HCT116 (cell line): Measurements from ENCODE around the gene FAM151A. TPM values are rescaled to one million over a fixed set of nuclear protein-coding genes. Genes with fewer than 3 reads are reported as not detected.

ENCODE experiments used
- ATAC-seq: fragments of 200-7000 bp; cut with Tn5 transposase; 2 replicates; pipeline ENCODE4 v1.9.1; 2020; ENCODE audit warnings: mild to moderate bottlenecking, moderate library complexity
- BruUV-seq: library from RNA; stranded (reverse); fragments of 400-500 nt; replicated peaks from 2 replicates; lab custom pipeline; 2021; lab: Mats Ljungman, UMichigan
- CTCF ChIA-PET: fragments of 300-600 bp; sonication (Branson Sonifier 250); formaldehyde crosslinking; loops from one replicate; lab custom pipeline; 2021; ENCODE audit warnings: antibody characterized with exemption; lab: Charles Lee
- POLR2A ChIA-PET: fragments of 300-600, 350-600 bp; sonication (Branson Sonifier 250); formaldehyde crosslinking; loops from one replicate; lab custom pipeline; 2021; ENCODE audit warnings: antibody characterized with exemption; lab: Charles Lee
- RAD21 ChIA-PET, 2 experiments: fragments of 300-600 bp; sonication (Branson Sonifier 250); formaldehyde crosslinking; loops; one replicate each; lab custom pipeline; 2023; ENCODE audit warnings: low total read pairs in 2 of 2; ENCODE audit not compliant: uncharacterized antibody in 2 of 2, unreplicated experiment in 2 of 2, low non-redundant PET in 1 of 2; lab: Charles Lee
- DNase-seq: peaks from one replicate; pipeline ENCODE4 v3.0.0-alpha.2; 2010; ENCODE audit warnings: low read depth, low spot score
- H2AFZ ChIP-seq: fragments of 200-600 bp; shearing (Covaris generic), sonication (generic); 2 replicates; pipeline ENCODE4 v1.6.1; 2017; ENCODE audit warnings: low read depth, mixed run types, mixed read lengths, antibody characterized with exemption, low read length; ENCODE audit not compliant: poor library complexity, severe bottlenecking
- H3K27ac ChIP-seq: 2 replicates; pipeline ENCODE4 v1.5.1; 2012; ENCODE audit warnings: low read depth, low read length
- H3K27me3 ChIP-seq: fragments of 200-600 bp; sonication (generic); 2 replicates; pipeline ENCODE4 v1.6.1; 2016; ENCODE audit warnings: mixed run types, low read length, mixed read lengths; ENCODE audit not compliant: insufficient read depth
- H3K36me3 ChIP-seq, 2 experiments: fragments of 200-500 bp in 1 of 2; fragments of 200-600 bp in 1 of 2; sonication (Bioruptor generic) in 1 of 2; sonication (generic) in 1 of 2; 2 replicates each; pipeline versions ENCODE4 v1.5.1 to v1.6.1; 2014 to 2016; ENCODE audit warnings: low read length in 2 of 2, inconsistent platforms in 1 of 2, mixed read lengths in 1 of 2, mixed run types in 1 of 2; ENCODE audit not compliant: insufficient read depth in 2 of 2, control insufficient read depth in 1 of 2
- H3K4me1 ChIP-seq, 2 experiments: fragments of 200-600 bp in 1 of 2; sonication (generic) in 1 of 2; 2 replicates each; pipeline versions ENCODE4 v1.5.1 to v1.6.1; 2012 to 2017; ENCODE audit warnings: low read length in 2 of 2, inconsistent platforms in 1 of 2, mild to moderate bottlenecking in 1 of 2, mixed read lengths in 1 of 2, mixed run types in 1 of 2, moderate library complexity in 1 of 2; ENCODE audit not compliant: insufficient read depth in 2 of 2, control insufficient read depth in 1 of 2
- H3K4me2 ChIP-seq: fragments of 200-600 bp; sonication (generic); 2 replicates; pipeline ENCODE4 v1.6.1; 2017; ENCODE audit warnings: mixed run types, low read length, mixed read lengths
- H3K4me3 ChIP-seq, 2 experiments: fragments of 200-600 bp in 1 of 2; sonication (generic) in 1 of 2; replicated peaks in 1 of 2; 2 replicates each; pipeline ENCODE4 v1.5.1; 2011 to 2016; ENCODE audit warnings: low read length in 2 of 2, control low read depth in 1 of 2, low read depth in 1 of 2, mild to moderate bottlenecking in 1 of 2, mixed read lengths in 1 of 2, mixed run types in 1 of 2
- H3K79me2 ChIP-seq: fragments of 200-600 bp; sonication (generic); 2 replicates; pipeline ENCODE4 v1.6.1; 2017; ENCODE audit warnings: mild to moderate bottlenecking, mixed run types, low read length, moderate library complexity, mixed read lengths; ENCODE audit not compliant: insufficient read depth
- H3K9ac ChIP-seq: fragments of 200-600 bp; sonication (generic); 2 replicates; pipeline ENCODE4 v1.6.1; 2016; ENCODE audit warnings: low read length, mixed read lengths
- H3K9me2 ChIP-seq: fragments of 200-600 bp; sonication (generic), shearing (Covaris generic); 2 replicates; pipeline ENCODE4 v1.6.1; 2017; ENCODE audit warnings: mixed run types, mild to moderate bottlenecking, moderate library complexity; ENCODE audit not compliant: insufficient read depth
- H3K9me3 ChIP-seq, 2 experiments: fragments of 200-500 bp in 1 of 2; fragments of 200-600 bp in 1 of 2; sonication (Bioruptor generic) in 1 of 2; sonication (generic) in 1 of 2; 2 replicates each; pipeline ENCODE4 v1.6.1; 2014 to 2017; ENCODE audit warnings: low read length in 2 of 2, mixed read lengths in 2 of 2, inconsistent platforms in 1 of 2, low read depth in 1 of 2, mild to moderate bottlenecking in 1 of 2, mixed run types in 1 of 2, moderate library complexity in 1 of 2; ENCODE audit not compliant: control insufficient read depth in 1 of 2, insufficient read depth in 1 of 2
- H4K20me1 ChIP-seq: fragments of 200-600 bp; sonication (generic), shearing (Covaris generic); 2 replicates; pipeline ENCODE4 v1.6.1; 2017; ENCODE audit warnings: mixed run types, mild to moderate bottlenecking, moderate library complexity; ENCODE audit not compliant: insufficient read depth
- CBX3 ChIP-seq: IDR thresholded peaks from 2 replicates; pipeline ENCODE4 v1.6.1; 2012; ENCODE audit warnings: low read depth
- CEBPB ChIP-seq: IDR thresholded peaks from 2 replicates; pipeline ENCODE4 v1.6.1; 2012; ENCODE audit warnings: low read depth
- EGR1 ChIP-seq: IDR thresholded peaks from 2 replicates; pipeline ENCODE4 v1.6.1; 2012; ENCODE audit warnings: low read depth
- ELF1 ChIP-seq: IDR thresholded peaks from 2 replicates; pipeline ENCODE4 v1.6.1; 2012; ENCODE audit warnings: low read depth, borderline replicate concordance
- EZH2phosphoT487 ChIP-seq: fragments of 200-600 bp; IDR thresholded peaks from 2 replicates; pipeline ENCODE4 v1.6.1; 2018; ENCODE audit warnings: antibody characterized with exemption, borderline replicate concordance
- FOSL1 ChIP-seq: IDR thresholded peaks from 2 replicates; pipeline ENCODE4 v1.6.1; 2012; ENCODE audit warnings: low read depth
- POLR2A ChIP-seq: IDR thresholded peaks from 2 replicates; pipeline ENCODE4 v1.7.0; 2011; ENCODE audit warnings: borderline replicate concordance; ENCODE audit not compliant: insufficient read depth, insufficient read length; ENCODE audit errors: extremely low read depth
- POLR2AphosphoS5 ChIP-seq: IDR thresholded peaks from 2 replicates; pipeline ENCODE4 v1.6.1; 2011; ENCODE audit warnings: mild to moderate bottlenecking, low read depth, low read length, moderate library complexity
- RAD21 ChIP-seq: IDR thresholded peaks from 2 replicates; pipeline ENCODE4 v1.6.1; 2012; ENCODE audit warnings: low read depth, mild to moderate bottlenecking
- SIN3A ChIP-seq: IDR thresholded peaks from 2 replicates; pipeline ENCODE4 v1.6.1; 2012; ENCODE audit warnings: low read depth
- SRF ChIP-seq: IDR thresholded peaks from 2 replicates; pipeline ENCODE4 v1.6.1; 2012; ENCODE audit warnings: low read depth
- TCF7L2 ChIP-seq: IDR thresholded peaks from 2 replicates; pipeline ENCODE4 v1.7.0; 2011; ENCODE audit warnings: borderline replicate concordance, inconsistent platforms; ENCODE audit not compliant: insufficient read depth, insufficient read length; ENCODE audit errors: extremely low read depth
- ZFX ChIP-seq: fragments of 450-650 bp; IDR thresholded peaks from 2 replicates; pipeline ENCODE4 v1.6.1; 2017
- ZNF274 ChIP-seq: fragments of 200-500 bp; sonication (Bioruptor generic); IDR thresholded peaks from 2 replicates; pipeline ENCODE4 v1.6.1; 2014; ENCODE audit warnings: mild to moderate bottlenecking, low read depth, low read length, inconsistent platforms
- intact Hi-C: fragments of 100-400 bp; cut with micrococcal nuclease; formaldehyde crosslinking; loops from 2 replicates; pipeline ENCODE4 v1.10.0; 2022
- total RNA-seq: library from RNA; stranded (reverse); gene quantifications from one replicate; pipeline ENCODE4 v1.2.1, GENCODE V29; 2021; ENCODE audit not compliant: unreplicated experiment
- TF ChIP-seq, protein P1 (sequence below): IDR thresholded peaks from 2 replicates; pipeline ENCODE4 v1.6.1; 2012
- TF ChIP-seq, protein P2 (sequence below): IDR thresholded peaks from 2 replicates; pipeline ENCODE4 v1.6.1; 2011; ENCODE audit warnings: mild to moderate bottlenecking, low read length, moderate library complexity; ENCODE audit not compliant: insufficient replicate concordance; ENCODE audit errors: extremely low read depth
- TF ChIP-seq, protein P3 (sequence below): IDR thresholded peaks from 2 replicates; pipeline ENCODE4 v1.6.1; 2012; ENCODE audit warnings: low read depth

The FAM151A gene
- total RNA-seq, 1 experiment from 2014 or later = not detected

DNA sequence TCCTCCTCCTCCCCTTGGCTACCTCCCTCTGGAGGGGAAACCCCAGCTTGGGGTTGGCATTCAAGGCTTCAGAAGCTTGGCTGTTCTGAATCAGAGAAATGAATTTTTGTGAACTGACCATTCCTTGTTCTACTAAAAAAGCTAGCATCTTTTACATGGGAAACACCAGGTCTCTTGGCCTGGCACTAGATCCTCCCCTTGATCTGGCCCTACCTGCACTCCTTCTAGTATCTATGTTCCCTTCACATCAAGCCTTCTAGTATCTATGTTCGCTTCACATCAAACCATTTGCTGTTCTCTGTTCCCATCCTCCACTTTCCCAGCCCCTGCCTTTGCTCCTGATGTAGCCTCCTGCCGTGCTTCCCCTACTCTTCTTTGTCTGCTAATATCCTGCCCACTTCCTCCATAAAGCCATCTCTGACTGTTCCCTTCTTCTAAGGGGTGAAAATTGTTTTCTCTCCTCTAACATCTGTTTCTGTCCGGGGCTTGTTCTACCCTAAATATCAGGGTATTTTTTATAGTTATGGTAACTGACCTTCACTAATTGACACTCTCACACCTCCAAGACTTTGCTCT is 25.8 kb downstream of the FAM151A start:
- BruUV-seq = no TSS peak
- no peaks in the 10 kb centered on the region for H3K27me3 ChIP-seq
- H3K9me3 ChIP-seq = no peaks in the 10 kb centered on the region
- CTCF ChIA-PET = no interaction called here
- peaks cover 3 to 9% of the 10 kb centered on the region in 2 experiments; a peak in 3 of 4 replicates for H3K36me3 ChIP-seq
- POLR2A ChIA-PET = no interaction called here
- no peaks in the 10 kb centered on the region for H3K79me2 ChIP-seq
- RAD21 ChIA-PET = no interaction called here
- H3K9ac ChIP-seq = no peak overlapping the region
- intact Hi-C loops = no loop called here
- H2AFZ ChIP-seq = no peak overlapping the region
- H3K9me2 ChIP-seq = no peaks in the 10 kb centered on the region
- H3K4me1 ChIP-seq = no peaks in the 10 kb centered on the region
- no peak for DNase-seq
- no peaks in the 10 kb centered on the region for H4K20me1 ChIP-seq
- no peak overlapping the region for H3K4me2 ChIP-seq
- ATAC-seq = no peak
- no peak overlapping the region for H3K4me3 ChIP-seq
- TF ChIP-seq TCF7L2 (no peak), FOSL1 (no peak), POLR2AphosphoS5 (no peak), EGR1 (no peak), EZH2phosphoT487 (no peak), ELF1 (no peak), CBX3 (no peak), SIN3A (no peak), SRF (no peak), RAD21 (no peak), POLR2A (no peak), ZFX (no peak), ZNF274 (no peak), CEBPB (no peak)
- TF ChIP-seq, protein P1, sequence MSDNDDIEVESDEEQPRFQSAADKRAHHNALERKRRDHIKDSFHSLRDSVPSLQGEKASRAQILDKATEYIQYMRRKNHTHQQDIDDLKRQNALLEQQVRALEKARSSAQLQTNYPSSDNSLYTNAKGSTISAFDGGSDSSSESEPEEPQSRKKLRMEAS = no peak
- TF ChIP-seq, protein P2, sequence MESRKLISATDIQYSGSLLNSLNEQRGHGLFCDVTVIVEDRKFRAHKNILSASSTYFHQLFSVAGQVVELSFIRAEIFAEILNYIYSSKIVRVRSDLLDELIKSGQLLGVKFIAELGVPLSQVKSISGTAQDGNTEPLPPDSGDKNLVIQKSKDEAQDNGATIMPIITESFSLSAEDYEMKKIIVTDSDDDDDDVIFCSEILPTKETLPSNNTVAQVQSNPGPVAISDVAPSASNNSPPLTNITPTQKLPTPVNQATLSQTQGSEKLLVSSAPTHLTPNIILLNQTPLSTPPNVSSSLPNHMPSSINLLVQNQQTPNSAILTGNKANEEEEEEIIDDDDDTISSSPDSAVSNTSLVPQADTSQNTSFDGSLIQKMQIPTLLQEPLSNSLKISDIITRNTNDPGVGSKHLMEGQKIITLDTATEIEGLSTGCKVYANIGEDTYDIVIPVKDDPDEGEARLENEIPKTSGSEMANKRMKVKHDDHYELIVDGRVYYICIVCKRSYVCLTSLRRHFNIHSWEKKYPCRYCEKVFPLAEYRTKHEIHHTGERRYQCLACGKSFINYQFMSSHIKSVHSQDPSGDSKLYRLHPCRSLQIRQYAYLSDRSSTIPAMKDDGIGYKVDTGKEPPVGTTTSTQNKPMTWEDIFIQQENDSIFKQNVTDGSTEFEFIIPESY = no peak
- TF ChIP-seq, protein P3, sequence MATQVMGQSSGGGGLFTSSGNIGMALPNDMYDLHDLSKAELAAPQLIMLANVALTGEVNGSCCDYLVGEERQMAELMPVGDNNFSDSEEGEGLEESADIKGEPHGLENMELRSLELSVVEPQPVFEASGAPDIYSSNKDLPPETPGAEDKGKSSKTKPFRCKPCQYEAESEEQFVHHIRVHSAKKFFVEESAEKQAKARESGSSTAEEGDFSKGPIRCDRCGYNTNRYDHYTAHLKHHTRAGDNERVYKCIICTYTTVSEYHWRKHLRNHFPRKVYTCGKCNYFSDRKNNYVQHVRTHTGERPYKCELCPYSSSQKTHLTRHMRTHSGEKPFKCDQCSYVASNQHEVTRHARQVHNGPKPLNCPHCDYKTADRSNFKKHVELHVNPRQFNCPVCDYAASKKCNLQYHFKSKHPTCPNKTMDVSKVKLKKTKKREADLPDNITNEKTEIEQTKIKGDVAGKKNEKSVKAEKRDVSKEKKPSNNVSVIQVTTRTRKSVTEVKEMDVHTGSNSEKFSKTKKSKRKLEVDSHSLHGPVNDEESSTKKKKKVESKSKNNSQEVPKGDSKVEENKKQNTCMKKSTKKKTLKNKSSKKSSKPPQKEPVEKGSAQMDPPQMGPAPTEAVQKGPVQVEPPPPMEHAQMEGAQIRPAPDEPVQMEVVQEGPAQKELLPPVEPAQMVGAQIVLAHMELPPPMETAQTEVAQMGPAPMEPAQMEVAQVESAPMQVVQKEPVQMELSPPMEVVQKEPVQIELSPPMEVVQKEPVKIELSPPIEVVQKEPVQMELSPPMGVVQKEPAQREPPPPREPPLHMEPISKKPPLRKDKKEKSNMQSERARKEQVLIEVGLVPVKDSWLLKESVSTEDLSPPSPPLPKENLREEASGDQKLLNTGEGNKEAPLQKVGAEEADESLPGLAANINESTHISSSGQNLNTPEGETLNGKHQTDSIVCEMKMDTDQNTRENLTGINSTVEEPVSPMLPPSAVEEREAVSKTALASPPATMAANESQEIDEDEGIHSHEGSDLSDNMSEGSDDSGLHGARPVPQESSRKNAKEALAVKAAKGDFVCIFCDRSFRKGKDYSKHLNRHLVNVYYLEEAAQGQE = no peak
- no peak overlapping the region for H3K27ac ChIP-seq
